SK-N-MC (cell line): ENCODE results near the gene CALR.

Source experiments
- EZH2 ChIP-seq: fragments of 200-600 bp; sonication (generic); IDR thresholded peaks from one replicate; pipeline ENCODE4 v1.6.1; 2017; ENCODE audit warnings: antibody characterized with exemption
- POLR2AphosphoS5 ChIP-seq: IDR thresholded peaks from 2 replicates; pipeline ENCODE4 v1.6.1; 2012; ENCODE audit warnings: mild to moderate bottlenecking, low read depth, low read length, borderline replicate concordance

DNA sequence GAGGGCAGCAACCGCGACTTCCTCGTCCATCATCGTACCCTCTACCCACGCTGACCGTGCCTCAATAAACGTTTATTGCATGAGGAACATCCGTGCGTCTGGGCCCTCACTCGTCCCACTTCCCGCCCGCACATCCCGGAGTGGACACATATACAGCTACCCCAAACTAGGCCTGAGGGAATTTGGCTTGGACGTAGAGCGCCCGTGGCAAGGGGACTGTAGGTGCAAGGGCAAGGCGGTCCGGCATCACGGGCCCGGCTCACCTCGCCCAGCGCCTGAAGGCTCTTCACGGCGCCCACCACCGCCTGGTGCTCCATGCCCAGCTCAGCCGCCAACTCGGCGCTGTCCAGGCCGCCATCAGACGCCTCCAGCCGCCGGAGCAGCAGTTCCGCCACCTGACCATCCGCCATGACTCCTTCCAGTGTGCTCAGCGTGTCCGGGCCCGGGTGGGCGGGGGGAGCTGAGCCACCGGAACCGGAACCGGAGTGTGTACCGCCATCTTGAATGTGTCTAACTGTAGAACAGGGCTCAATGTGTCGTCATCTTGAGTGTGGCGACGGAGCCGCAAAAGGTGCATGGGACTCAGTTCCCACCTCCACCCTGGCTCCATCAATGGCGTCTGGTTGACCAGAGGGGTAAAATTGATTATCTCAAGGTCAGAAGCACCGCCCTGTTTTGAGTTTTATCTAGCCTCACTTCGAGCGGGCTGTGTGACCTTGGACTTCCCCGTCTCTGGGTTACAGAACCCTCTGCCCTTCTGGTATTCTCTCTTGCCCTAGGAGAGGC is 4.9 kb upstream of the CALR start, which contains the start of gene FARSA:
- TF ChIP-seq EZH2 (no peak), POLR2AphosphoS5 (peak; percentile 98)
